ENCODE measurements around the gene RBKS.
A peak's percentile ranks its signal among the peaks of the same experiment; 100 is the strongest.
"Not testable (repeated sequence)": the region's sequence is repeated elsewhere in the genome, so short reads cannot be mapped to it uniquely, and the experiment has no call there.

Gene RBKS

GRCh38 chr2:27871802-27872201 lies 18.4 kb downstream of the RBKS start:
- DNase-seq (ENCODE audit: low read depth), result no peak

DNA sequence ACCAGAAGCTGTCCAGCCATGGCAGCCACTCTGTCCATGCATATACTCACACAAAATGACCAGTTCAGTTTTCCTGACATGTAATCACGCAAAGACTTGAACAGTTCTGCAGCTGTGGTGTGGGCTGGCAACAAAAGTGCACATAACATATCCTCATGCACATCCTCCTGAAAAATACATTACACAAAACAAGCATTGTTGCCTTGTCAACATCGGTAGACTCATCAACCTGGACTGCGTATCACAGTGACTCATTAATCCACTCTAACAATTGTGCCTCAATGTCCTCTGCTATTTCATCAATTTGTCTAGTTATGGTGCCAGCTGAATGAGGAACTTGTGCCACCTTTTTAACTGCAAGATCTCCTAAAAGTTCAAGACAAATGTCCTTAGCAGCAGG lies 19.5 kb downstream of the RBKS start:
- no peak for DNase-seq (ENCODE audit: low read depth)

DNA sequence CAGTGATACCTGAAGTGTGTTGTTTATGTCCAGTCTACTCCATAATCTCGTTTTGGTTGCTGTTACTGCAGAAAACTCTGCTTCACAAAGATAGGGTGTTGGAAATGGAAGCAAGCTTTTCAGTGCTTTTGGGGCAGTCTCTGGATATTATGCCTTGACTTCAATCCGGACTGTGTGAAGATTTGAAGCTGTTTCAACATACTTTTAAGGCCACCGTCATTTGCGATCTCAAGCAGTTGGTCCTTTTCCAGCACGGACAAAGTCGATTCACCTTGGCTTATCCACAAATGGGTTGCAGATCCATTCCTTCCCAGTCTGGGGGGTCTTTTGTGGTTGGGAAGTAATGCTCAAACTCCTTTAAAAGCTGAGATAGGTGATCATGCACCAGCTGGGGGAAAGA lies 20.4 kb downstream of the RBKS start:
- no peak for DNase-seq (ENCODE audit: low read depth)

DNA sequence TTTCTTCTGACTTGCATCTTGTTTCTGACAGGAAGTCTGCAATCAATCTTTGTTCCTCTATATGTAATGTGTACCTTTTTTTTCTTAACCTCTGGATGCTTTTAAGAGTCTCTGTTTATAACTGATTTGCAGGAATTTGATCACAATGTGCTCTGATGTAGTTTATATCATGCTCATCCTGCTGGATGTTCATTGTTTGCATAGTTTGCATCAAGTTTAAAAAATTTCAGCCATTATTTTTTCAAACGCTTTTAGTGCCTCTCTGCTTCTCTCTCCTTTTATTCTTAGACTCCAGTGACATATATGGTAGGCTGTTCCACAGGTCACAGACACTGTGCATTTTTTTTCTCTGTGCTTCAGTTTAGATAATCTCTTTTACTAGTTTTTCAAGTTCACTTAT lies 23.9 kb downstream of the RBKS start:
- DNase-seq (ENCODE audit: low read depth), result no peak

DNA sequence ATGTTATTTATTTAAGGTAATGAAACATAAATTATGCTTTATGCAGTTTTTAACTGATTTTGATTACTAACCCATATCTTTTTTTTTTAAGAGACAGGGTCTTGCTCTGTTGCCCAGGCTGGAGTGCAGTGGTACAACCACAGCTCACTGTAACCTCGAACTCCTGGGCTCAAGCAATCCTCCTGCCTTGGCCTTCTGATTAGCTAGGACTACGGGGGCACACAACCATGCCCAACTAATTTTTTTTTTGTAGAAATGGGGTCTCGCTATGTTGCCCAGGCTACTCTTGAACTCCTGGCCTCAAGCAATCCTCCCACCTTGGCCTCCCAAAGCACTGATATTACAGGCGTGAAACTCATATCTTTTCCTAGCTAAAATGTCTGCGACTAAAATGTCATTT lies 26.2 kb downstream of the RBKS start:
- DNase-seq (ENCODE audit: low read depth), result not testable (repeated sequence)

DNA sequence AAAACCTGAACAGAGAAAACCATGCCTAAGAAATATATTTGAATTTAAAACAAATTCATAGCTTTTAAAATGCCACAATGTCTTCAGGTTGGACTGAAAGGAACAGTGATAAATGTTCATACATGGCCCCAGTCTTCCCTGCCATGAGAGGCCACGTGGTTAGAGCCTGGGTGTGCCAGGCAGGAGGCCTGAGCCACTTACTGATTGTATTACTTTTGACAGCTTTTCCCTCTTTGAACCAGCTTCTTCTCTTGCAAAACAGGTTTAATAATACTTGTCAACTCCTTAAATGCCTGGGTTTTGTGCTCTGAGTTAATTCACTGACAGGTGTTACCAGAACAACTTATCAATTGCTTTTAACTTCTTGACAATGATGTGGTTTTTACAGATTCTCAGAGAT lies 27.0 kb downstream of the RBKS start:
- no peak for DNase-seq (ENCODE audit: low read depth)

- DNase-seq (ENCODE audit: low read depth), result peak; percentile 45
These were observed 30.1 kb downstream of the RBKS start for GRCh38 chr2:27860111-27860510.

- DNase-seq (ENCODE audit: low read depth), result peak; percentile 41
These were observed 32.6 kb downstream of the RBKS start for GRCh38 chr2:27857417-27858172.

GRCh38 chr2:27856956-27857355 lies 33.2 kb downstream of the RBKS start:
- no peak for DNase-seq (ENCODE audit: low read depth)

GRCh38 chr2:27856386-27856785 lies 33.8 kb downstream of the RBKS start:
- DNase-seq (ENCODE audit: low read depth), result no peak

GRCh38 chr2:27855476-27855875 lies 34.7 kb downstream of the RBKS start:
- DNase-seq (ENCODE audit: low read depth), result peak; percentile 34

DNA sequence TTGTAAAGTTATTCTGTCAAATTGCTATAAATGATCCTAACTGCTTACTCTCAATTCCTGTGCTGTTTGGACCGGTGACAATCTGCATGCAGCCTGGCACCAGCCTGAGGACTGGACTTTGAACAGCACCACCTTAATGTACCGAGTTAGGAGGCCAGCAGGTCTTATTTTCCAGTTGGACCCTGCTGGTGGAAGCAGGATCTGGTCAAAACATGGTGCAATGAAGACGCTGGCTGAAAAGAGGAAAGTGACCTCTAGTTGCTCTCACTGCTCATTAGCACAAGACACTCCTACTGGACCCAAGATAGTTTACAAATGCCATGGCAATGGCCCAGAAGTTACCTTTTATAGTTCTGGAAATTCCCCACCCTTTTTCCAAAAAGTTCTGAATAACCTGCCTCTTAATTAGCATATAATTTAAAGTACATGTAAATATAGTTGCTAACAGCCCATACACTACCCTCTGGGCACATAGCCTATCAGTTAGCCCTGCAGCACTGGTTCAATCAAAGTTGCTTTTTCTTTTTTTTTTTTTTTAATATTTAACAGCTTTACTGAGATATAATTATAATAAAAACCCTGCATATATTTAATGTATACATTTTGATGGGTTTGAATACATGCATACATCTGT lies 35.8 kb downstream of the RBKS start:
- no peak for DNase-seq (ENCODE audit: low read depth)

DNA sequence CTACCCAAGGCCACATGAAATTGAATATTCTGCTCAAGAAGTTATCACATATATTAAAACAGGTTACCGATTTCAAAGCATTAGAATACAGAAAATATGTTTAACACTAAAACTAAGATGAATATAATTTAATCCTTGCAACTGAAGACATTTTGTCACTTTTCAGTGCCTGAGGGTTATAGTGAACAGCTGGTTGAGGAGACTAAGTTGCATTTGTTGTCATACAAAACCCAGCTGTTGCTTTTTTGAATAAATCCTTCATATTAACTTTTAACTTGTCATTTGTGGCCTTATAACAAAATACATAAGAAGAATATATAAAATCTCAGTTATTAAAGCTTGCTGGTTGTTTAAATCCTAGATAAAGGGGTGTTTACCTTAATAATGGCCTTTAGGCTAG lies 37.5 kb downstream of the RBKS start:
- no peak for DNase-seq (ENCODE audit: low read depth)

- no peak for DNase-seq (ENCODE audit: low read depth)
These were observed 40.5 kb downstream of the RBKS start for GRCh38 chr2:27849558-27850205.

- no peak for DNase-seq (ENCODE audit: low read depth)
These were observed 42.9 kb downstream of the RBKS start for GRCh38 chr2:27847333-27847732.

DNA sequence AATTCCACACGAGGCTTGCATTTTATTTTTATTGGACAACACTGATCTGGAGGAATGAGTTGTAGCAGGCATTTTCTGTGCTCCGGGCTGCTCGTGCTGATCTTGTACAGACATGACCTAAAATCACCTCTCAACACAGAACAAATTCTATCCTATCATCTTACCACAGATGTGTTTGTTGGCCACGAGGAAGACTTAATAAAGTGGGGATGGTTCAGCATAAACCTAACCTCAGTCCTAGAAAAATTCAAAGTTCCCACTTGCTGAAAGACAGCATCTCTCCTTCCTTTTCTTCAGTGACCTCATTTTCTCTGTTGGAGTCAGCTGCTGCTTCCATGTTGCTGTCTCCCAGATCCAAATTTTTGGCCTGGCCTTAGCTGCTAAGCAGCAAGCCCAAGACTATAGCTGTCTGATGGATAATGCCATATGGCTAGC lies 45.3 kb downstream of the RBKS start:
- DNase-seq (ENCODE audit: low read depth), result no peak

DNA sequence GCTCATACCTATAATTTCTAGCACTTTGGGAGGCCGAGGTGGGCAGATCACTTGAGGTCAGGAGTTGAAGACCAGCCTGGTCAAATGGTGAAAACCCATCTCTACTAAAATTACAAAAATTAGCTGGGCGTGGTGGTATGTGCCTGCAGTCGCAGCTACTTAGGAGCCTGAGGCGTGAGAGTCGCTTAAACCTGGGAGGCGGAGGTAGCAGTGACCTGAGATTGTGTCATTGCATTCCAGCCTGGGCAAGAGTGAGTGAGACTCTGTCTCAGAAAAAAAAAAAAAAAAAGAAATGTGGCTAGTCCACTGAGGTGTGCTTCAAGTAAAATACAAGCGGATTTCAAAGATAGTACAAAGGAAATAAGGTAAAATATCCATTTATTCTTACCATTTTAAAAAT lies 46.2 kb downstream of the RBKS start:
- DNase-seq (ENCODE audit: low read depth), result no peak

GRCh38 chr2:27842894-27843293 lies 47.3 kb downstream of the RBKS start:
- DNase-seq (ENCODE audit: low read depth), result no peak

DNA sequence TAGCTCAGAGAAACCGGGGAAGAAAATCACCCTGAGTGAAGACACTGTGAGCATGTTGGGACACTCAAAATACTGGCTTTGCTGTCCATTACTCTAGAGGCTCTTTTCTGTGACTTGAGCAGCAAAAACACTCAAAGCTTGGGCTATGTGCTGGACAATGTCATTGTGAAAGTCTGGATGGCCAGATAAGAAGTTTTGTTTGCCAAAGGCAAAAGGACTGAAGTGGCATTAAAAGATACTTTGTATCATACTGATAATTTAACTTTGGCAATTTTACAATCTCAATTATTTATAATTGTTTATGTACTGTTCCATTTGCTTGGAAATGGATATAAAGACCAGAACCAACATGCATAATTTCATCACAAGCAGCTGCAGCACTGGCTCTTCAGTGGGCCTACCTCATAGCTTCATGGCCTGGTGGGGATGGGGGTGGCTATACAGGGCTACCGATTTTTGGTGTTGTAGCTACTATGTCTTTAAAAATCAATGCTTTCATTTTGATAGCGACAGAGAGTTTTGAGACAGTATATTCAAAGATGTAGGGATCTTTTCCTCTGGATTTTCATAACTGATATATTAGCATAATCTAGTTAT lies 51.1 kb downstream of the RBKS start:
- no peak for DNase-seq (ENCODE audit: low read depth)

DNA sequence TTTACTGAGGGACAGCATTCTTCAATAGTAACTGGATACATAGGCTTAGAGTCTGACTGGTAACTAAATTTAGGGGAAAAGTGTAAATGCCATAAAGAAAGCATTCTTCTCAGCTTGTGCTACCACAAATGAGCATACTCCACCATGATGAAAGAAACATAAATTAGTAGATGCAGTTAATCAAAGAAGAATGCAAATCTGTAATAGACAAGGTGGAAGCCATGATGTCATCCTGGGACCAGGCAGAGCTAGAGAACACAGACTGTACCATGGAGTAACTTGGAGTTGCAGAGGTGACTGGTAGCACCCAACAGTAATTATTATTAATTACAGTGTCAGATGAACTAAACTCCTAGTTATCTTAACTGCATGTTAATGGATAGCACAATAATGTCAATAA lies 51.7 kb downstream of the RBKS start:
- DNase-seq (ENCODE audit: low read depth), result no peak

- peak; percentile 13 for DNase-seq (ENCODE audit: low read depth)
These were observed 56.3 kb downstream of the RBKS start for GRCh38 chr2:27833931-27834330.

GRCh38 chr2:27832396-27832795 lies 57.8 kb downstream of the RBKS start:
- DNase-seq (ENCODE audit: low read depth), result peak; percentile 76
